ENCODE measurements around the gene JPT1. TPM values are rescaled to one million over a fixed set of nuclear protein-coding genes. Genes with fewer than 3 reads are reported as not detected.
"Not testable (repeated sequence)": the region's sequence is repeated elsewhere in the genome, so short reads cannot be mapped to it uniquely, and the experiment has no call there.

JPT1 gene
- total and polyA plus RNA-seq, 4 donors = 35.1 to 140 (median 97.1) TPM

GRCh38 chr17:75144816-75145512, 9.3 kb downstream of the JPT1 start:
- Histone ChIP-seq H3K27me3 (ENCODE audit: control insufficient read depth in 3 of 3, insufficient read depth in 3 of 3, low read length in 2 of 3) (no peaks in the 10 kb centered on the region), H3K27ac (ENCODE audit: low read depth in 1 of 2, low read length in 1 of 2) (no peak overlapping the region), H3K9ac (ENCODE audit: insufficient read depth in 1 of 2, low read length in 2 of 2) (no peak overlapping the region), H3K9me3 (ENCODE audit: control insufficient read depth in 4 of 4, insufficient read depth in 3 of 4, low read length in 3 of 4) (no peaks in the 10 kb centered on the region), H3K4me1 (ENCODE audit: control insufficient read depth in 5 of 5, insufficient read depth in 5 of 5, low read length in 5 of 5) (no peaks in the 10 kb centered on the region), H3K4me3 (no peak overlapping the region), H3K36me3 (ENCODE audit: control insufficient read depth in 4 of 4, insufficient read depth in 4 of 4, low read length in 4 of 4) (peaks cover 11 to 24% (median 21%) of the 10 kb centered on the region in 4 donors)
- no peak for TF ChIP-seq CTCF (IDR thresholded peaks at IDR 0.05; ENCODE audit: control extremely low read depth, extremely low read depth)
- 89 to 92% methylated on average over 11 of the region's 11 CpGs for WGBS, 2 donors
- no peak for ATAC-seq (ENCODE audit: insufficient read depth, low FRiP score)
- no peak for DNase-seq

- Histone ChIP-seq H3K9me3 (ENCODE audit: control insufficient read depth in 4 of 4, insufficient read depth in 3 of 4, low read length in 3 of 4) (no peaks in the 10 kb centered on the region), H3K36me3 (ENCODE audit: control insufficient read depth in 4 of 4, insufficient read depth in 4 of 4, low read length in 4 of 4) (peaks cover 6 to 20% (median 16%) of the 10 kb centered on the region in 4 donors), H3K27ac (ENCODE audit: low read depth in 1 of 2, low read length in 1 of 2) (no peak overlapping the region), H3K9ac (ENCODE audit: insufficient read depth in 1 of 2, low read length in 2 of 2) (no peak overlapping the region), H3K4me3 (no peak overlapping the region), H3K4me1 (ENCODE audit: control insufficient read depth in 5 of 5, insufficient read depth in 5 of 5, low read length in 5 of 5) (no peaks in the 10 kb centered on the region), H3K27me3 (ENCODE audit: control insufficient read depth in 3 of 3, insufficient read depth in 3 of 3, low read length in 2 of 3) (no peaks in the 10 kb centered on the region)
- ATAC-seq (ENCODE audit: insufficient read depth, low FRiP score) (no peak), DNase-seq (no peak)
- WGBS, 2 donors = 81 to 86% methylated on average over 13 of the region's 13 CpGs
- no peak for TF ChIP-seq CTCF (IDR thresholded peaks at IDR 0.05; ENCODE audit: control extremely low read depth, extremely low read depth)
These were observed 11.9 kb downstream of the JPT1 start for GRCh38 chr17:75142236-75142971.

- Histone ChIP-seq H3K27ac (ENCODE audit: low read depth in 1 of 2, low read length in 1 of 2) (no peak overlapping the region), H3K36me3 (ENCODE audit: control insufficient read depth in 4 of 4, insufficient read depth in 4 of 4, low read length in 4 of 4) (peaks cover under 1 to 9% (median 6%) of the 10 kb centered on the region in 4 donors), H3K9me3 (ENCODE audit: control insufficient read depth in 4 of 4, insufficient read depth in 3 of 4, low read length in 3 of 4) (no peaks in the 10 kb centered on the region), H3K4me1 (ENCODE audit: control insufficient read depth in 5 of 5, insufficient read depth in 5 of 5, low read length in 5 of 5) (no peaks in the 10 kb centered on the region), H3K9ac (ENCODE audit: insufficient read depth in 1 of 2, low read length in 2 of 2) (no peak overlapping the region), H3K4me3 (no peak overlapping the region), H3K27me3 (ENCODE audit: control insufficient read depth in 3 of 3, insufficient read depth in 3 of 3, low read length in 2 of 3) (no peaks in the 10 kb centered on the region)
- no peak for TF ChIP-seq CTCF (IDR thresholded peaks at IDR 0.05; ENCODE audit: control extremely low read depth, extremely low read depth)
- 85 to 94% methylated on average over 5 of the region's 5 CpGs for WGBS, 2 donors
- DNase-seq (no peak), ATAC-seq (ENCODE audit: insufficient read depth, low FRiP score) (no peak)
These were observed 15.8 kb downstream of the JPT1 start for GRCh38 chr17:75138519-75138918.

- not testable (repeated sequence) for H3K9me3 ChIP-seq (ENCODE audit: control insufficient read depth in 4 of 4, insufficient read depth in 3 of 4, low read length in 3 of 4); H3K36me3 ChIP-seq (ENCODE audit: control insufficient read depth in 4 of 4, insufficient read depth in 4 of 4, low read length in 4 of 4); H3K4me3 ChIP-seq; H3K27me3 ChIP-seq (ENCODE audit: control insufficient read depth in 3 of 3, insufficient read depth in 3 of 3, low read length in 2 of 3); DNase-seq; H3K27ac ChIP-seq (ENCODE audit: low read depth in 1 of 2, low read length in 1 of 2); H3K9ac ChIP-seq (ENCODE audit: insufficient read depth in 1 of 2, low read length in 2 of 2); H3K4me1 ChIP-seq (ENCODE audit: control insufficient read depth in 5 of 5, insufficient read depth in 5 of 5, low read length in 5 of 5); ATAC-seq (ENCODE audit: insufficient read depth, low FRiP score)
- 96 to 97% methylated on average over 9 of the region's 9 CpGs for WGBS, 2 donors
These were observed 16.6 kb downstream of the JPT1 start for GRCh38 chr17:75137762-75138161.

Data from lung (tissue), 12 donors.